ENCODE results near the gene TMEM273.

DNA sequence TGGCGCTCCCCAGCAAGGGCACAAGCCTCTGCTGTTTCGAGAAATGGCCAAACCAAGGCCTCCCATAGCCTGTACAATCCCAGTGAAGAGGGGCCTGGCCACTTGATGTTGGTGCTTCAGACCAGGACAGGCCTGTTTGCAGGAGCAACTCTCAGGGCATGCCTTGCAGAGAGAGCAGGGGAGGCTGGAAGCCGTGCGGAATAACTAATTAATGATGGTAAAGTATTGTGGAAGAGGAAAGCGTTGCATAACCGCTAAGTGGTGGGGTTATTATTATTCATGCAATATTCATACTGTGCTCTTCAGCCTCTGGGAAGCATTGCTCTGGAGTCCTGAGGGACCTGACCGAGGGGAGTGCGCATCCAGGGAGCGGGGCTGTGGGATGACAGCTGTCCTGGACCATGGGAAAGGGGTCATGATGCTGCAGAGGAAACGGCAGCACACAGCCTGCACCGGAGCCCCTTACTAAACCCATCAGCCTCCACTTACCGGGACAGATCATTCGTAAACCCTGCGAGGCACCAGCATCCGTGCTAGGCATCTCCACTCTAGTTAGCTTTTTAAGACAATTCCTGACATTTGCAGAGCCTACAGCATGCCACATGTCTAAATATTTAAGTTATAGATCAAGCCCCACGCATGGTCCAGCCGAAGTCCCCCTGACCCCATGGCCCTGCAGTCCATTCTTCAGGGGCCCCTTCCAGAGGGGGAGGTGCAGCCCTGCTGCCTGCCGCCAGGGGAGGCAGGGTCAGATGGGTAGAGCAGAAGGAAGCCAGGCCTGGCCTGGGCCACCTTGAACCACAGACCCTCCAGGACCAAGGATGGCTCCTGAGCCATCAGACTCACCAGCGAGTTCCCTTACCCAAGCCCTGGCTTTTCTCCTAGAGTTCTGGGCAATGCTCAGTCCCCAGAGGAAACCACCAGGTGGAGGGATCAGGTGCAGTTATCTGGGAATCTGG, 11.6 kb downstream of the TMEM273 start:
- TF ChIP-seq CEBPB (IDR thresholded peaks at IDR 0.05; ENCODE audit: low read depth, low read length) (no peak), RFX5 (IDR thresholded peaks at IDR 0.05; ENCODE audit: low read depth, low read length) (no peak), ELK1 (IDR thresholded peaks at IDR 0.05; ENCODE audit: borderline replicate concordance, low read depth, low read length) (no peak), MAZ (IDR thresholded peaks at IDR 0.05; ENCODE audit: borderline replicate concordance, low read depth, low read length) (no peak)
- TF ChIP-seq, protein P1, sequence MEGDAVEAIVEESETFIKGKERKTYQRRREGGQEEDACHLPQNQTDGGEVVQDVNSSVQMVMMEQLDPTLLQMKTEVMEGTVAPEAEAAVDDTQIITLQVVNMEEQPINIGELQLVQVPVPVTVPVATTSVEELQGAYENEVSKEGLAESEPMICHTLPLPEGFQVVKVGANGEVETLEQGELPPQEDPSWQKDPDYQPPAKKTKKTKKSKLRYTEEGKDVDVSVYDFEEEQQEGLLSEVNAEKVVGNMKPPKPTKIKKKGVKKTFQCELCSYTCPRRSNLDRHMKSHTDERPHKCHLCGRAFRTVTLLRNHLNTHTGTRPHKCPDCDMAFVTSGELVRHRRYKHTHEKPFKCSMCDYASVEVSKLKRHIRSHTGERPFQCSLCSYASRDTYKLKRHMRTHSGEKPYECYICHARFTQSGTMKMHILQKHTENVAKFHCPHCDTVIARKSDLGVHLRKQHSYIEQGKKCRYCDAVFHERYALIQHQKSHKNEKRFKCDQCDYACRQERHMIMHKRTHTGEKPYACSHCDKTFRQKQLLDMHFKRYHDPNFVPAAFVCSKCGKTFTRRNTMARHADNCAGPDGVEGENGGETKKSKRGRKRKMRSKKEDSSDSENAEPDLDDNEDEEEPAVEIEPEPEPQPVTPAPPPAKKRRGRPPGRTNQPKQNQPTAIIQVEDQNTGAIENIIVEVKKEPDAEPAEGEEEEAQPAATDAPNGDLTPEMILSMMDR (conservative IDR thresholded peaks at IDR 0.05; ENCODE audit: low read depth, low read length): no peak
